ENCODE data around the gene SSX4. TPM values are rescaled to one million over a fixed set of nuclear protein-coding genes. Genes with fewer than 3 reads are reported as not detected.
"Not testable (repeated sequence)": the region's sequence is repeated elsewhere in the genome, so short reads cannot be mapped to it uniquely, and the experiment has no call there.

The SSX4 gene
- not detected for total RNA-seq
- polyA plus RNA-seq: not detected
- long read RNA-seq, donor 1: 0 reads
- long read RNA-seq, donor 2: 0 reads
- long read RNA-seq, donor 3: 0 reads

- H3K4me1 ChIP-seq (ENCODE audit: insufficient read depth); H3K9me3 ChIP-seq; intact Hi-C loops (cut with DNase I); H3K27me3 ChIP-seq; H3K27ac ChIP-seq; H3K36me3 ChIP-seq; DNase-seq; H3K4me3 ChIP-seq: not testable (repeated sequence)
- WGBS, 3 donors: no CpG with 5 or more reads among the region's 16 CpGs
These were observed at the start of gene SSX4 for GRCh38 chrX:48383239-48383638. TSS of gene SSX4 (plus strand) at chrX:48383539. CDS start at chrX:48384054, 515 bp downstream.

DNA sequence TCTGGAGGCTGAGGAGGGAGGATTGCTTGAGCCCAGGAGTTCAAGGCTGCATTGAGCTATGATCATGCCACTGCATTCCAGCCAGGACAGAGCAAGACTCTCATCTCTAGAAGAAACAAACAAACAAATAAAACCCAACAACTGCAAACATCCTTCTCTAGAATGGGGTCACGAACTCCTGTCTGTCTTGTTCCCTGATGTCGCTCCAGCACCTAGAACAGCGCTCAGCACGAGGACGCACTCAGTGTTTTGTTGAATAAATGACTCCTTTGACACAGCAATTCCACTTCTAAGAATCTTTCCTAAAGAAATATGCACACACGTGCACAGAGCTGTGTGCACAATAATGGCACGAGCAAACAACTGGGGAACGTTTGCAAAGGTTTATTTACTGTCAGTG is 37.3 kb upstream of the SSX4 start:
- H3K36me3 ChIP-seq; H3K4me1 ChIP-seq (ENCODE audit: insufficient read depth); H3K27me3 ChIP-seq; H3K27ac ChIP-seq; intact Hi-C loops (cut with DNase I); H3K4me3 ChIP-seq; DNase-seq; H3K9me3 ChIP-seq: not testable (repeated sequence)
- WGBS, 3 donors: 36 to 48% (median 42%) methylated on average over 8 of the region's 8 CpGs

DNA sequence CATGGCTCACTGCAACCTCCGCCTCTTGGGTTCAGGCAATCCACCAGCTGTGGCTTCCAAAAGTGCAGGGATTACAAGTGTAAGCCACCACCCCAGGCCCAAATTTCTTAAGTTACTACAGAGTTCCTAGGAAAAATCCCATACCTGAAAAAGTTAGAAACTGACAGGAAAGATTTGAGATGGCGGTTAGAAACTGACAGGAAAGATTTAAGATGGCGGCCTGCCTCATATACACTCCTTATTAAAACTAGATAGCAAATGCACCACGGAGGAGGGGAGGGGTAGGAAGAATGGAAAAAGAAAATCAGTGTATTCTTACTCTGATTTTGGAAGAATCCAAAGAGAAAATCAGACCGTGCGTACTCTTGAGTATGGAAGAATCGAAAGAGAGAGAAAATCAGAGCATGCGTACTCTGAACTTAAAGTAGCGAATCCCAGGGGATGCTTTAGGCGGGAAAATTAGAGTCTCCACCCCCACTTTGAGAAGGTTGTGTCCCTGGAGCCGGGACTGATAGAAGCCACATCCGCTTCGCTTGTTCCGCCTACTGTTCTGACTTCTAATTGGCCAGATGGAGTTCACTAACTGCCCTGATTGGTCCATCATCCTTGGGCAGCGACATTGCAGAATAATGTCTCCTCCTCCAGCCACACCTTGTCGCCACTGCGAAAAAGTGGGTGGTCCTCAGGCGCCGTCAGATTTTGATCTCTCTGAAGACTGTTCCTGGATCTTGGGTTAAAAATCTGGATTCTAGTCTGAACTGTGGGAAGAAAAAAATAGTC is 26.8 kb upstream of the SSX4 start, which contains the start of gene SSX3:
Gene SSX3, minus strand, starts transcription at position 389 of the 780 bp plus-strand sequence. CDS start 1,454 bp downstream, outside the sequence.
- H3K36me3 ChIP-seq; H3K27ac ChIP-seq; intact Hi-C loops (cut with DNase I); DNase-seq; H3K4me3 ChIP-seq; H3K9me3 ChIP-seq; H3K4me1 ChIP-seq (ENCODE audit: insufficient read depth); H3K27me3 ChIP-seq: not testable (repeated sequence)
- WGBS, 3 donors: 84 to 87% (median 87%) methylated on average over 19 of the region's 19 CpGs

GRCh38 chrX:48357681-48358080 is 25.7 kb upstream of the SSX4 start:
- H3K27ac ChIP-seq: no peak overlapping the region
- H3K36me3 ChIP-seq: no peaks in the 10 kb centered on the region
- 80 to 87% (median 85%) methylated on average over 8 of the region's 8 CpGs for WGBS, 3 donors
- TF ChIP-seq EP300 (IDR thresholded peaks at IDR 0.05) (no peak), POLR2A (IDR thresholded peaks at IDR 0.05) (no peak)
- TF ChIP-seq, protein P1, sequence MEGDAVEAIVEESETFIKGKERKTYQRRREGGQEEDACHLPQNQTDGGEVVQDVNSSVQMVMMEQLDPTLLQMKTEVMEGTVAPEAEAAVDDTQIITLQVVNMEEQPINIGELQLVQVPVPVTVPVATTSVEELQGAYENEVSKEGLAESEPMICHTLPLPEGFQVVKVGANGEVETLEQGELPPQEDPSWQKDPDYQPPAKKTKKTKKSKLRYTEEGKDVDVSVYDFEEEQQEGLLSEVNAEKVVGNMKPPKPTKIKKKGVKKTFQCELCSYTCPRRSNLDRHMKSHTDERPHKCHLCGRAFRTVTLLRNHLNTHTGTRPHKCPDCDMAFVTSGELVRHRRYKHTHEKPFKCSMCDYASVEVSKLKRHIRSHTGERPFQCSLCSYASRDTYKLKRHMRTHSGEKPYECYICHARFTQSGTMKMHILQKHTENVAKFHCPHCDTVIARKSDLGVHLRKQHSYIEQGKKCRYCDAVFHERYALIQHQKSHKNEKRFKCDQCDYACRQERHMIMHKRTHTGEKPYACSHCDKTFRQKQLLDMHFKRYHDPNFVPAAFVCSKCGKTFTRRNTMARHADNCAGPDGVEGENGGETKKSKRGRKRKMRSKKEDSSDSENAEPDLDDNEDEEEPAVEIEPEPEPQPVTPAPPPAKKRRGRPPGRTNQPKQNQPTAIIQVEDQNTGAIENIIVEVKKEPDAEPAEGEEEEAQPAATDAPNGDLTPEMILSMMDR (IDR thresholded peaks at IDR 0.05): no peak
- no peak for DNase-seq
- H3K27me3 ChIP-seq: no peaks in the 10 kb centered on the region
- no peaks in the 10 kb centered on the region for H3K4me1 ChIP-seq (ENCODE audit: insufficient read depth)
- intact Hi-C loops (cut with DNase I): no loop called here
- H3K4me3 ChIP-seq: no peak overlapping the region
- H3K9me3 ChIP-seq: no peaks in the 10 kb centered on the region

GRCh38 chrX:48359281-48359680 is 24.1 kb upstream of the SSX4 start:
- DNase-seq; H3K4me1 ChIP-seq (ENCODE audit: insufficient read depth); H3K27me3 ChIP-seq; H3K36me3 ChIP-seq; intact Hi-C loops (cut with DNase I); H3K27ac ChIP-seq; H3K9me3 ChIP-seq; H3K4me3 ChIP-seq: not testable (repeated sequence)
- WGBS, 3 donors: 69 to 74% (median 72%) methylated on average over 6 of the region's 6 CpGs

DNA sequence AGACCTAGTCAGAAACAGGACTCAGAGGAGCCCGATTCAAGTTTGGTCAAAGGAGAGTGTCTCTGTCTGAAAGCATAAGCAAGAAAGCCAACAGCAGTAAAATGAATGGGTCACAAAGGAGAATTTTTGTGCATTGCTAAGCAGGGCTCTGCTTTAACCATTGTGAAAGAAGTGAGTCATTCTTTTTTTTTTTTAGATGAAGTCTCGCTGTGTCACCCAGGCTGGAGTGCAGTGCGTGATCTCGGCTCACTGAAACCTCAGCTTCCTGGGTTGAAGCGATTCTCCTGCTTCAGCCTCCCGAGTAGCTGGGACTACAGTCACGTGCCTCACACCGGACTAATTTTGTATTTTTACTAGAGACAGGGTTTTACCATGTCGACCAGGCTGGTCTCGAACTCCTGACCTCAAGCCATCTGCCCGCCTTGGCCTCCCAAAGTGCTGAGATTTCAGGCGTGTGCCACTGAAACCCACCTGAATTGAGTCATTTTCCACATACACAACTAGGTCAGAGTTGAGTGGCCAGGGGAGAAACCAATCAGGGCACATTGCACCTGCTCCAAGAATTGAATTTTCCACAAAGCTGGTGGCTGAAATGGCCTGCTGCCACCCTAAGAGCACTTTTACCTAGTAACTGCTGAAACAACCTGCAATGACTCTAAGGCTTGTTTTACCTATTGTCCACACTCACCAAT is 15.5 kb upstream of the SSX4 start:
- DNase-seq; H3K27me3 ChIP-seq; H3K36me3 ChIP-seq; H3K9me3 ChIP-seq; intact Hi-C loops (cut with DNase I); H3K4me3 ChIP-seq; H3K27ac ChIP-seq; H3K4me1 ChIP-seq (ENCODE audit: insufficient read depth): not testable (repeated sequence)
- WGBS, 3 donors: no CpG with 5 or more reads among the region's 12 CpGs

DNA sequence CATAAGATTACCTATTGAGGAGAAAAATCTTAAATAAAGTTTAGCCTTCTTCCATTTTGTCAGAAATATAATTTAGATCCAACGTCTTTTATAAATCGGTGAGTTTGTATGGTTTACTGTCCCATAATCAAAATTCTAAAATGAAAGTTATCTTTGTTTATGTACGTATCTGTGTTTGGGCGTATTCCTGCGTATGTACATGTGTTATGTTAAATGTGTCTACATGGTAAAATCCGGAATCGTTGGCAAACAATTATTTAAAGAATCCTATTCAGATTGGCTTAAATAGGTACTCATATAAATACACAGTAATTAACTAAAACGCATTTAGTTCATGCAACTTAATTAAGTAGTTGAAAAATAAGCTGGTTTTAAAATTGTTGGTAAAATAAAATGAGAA is 12.9 kb upstream of the SSX4 start:
- H3K4me1 ChIP-seq (ENCODE audit: insufficient read depth); H3K27ac ChIP-seq; H3K4me3 ChIP-seq; H3K36me3 ChIP-seq; H3K9me3 ChIP-seq; H3K27me3 ChIP-seq; DNase-seq; intact Hi-C loops (cut with DNase I): not testable (repeated sequence)
- WGBS, 3 donors: no CpG with 5 or more reads among the region's 8 CpGs

DNA sequence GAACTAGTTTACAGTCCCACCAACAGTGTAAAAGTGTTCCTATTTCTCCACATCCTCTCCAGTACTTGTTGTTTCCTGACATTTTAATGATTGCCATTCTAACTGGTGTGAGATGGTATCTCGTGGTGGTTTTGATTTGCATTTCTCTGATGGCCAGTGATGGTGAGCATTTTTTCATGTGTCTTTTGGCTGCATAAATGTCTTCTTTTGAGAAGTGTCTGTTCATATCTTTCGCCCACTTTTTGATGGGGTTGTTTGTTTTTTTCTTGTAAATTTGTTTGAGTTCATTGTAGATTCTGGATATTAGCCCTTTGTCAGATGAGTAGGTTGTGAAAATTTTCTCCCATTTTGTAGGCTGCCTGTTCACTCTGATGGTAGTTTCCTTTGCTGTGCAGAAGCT is 13.6 kb downstream of the SSX4 start:
- WGBS, 3 donors: 60 to 66% (median 65%) methylated on average over 1 to 2 of the region's 2 CpGs
- H3K4me1 ChIP-seq (ENCODE audit: insufficient read depth); H3K36me3 ChIP-seq; intact Hi-C loops (cut with DNase I); H3K4me3 ChIP-seq; H3K27me3 ChIP-seq; H3K27ac ChIP-seq; H3K9me3 ChIP-seq; DNase-seq: not testable (repeated sequence)

DNA sequence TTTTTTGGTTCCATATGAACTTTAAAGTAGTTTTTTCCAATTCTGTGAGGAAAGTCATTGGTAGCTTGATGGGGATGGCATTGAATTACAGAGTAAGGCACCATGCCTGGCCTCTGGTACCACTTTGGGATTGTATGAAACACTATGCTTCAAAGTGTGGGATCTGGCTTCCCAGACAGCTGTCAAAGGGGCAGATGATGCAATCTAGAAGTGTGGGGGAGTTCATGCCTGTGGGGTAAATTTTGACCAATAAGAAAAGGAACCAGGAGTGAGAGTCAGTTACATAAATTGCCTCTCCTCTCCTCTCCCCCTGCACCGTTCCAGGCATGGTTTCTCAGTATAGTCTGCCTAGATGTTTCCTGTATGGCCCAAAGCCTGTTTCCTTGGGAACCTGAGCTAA is 14.5 kb downstream of the SSX4 start:
- DNase-seq; H3K36me3 ChIP-seq; H3K27me3 ChIP-seq; H3K27ac ChIP-seq; H3K9me3 ChIP-seq; H3K4me3 ChIP-seq; intact Hi-C loops (cut with DNase I); H3K4me1 ChIP-seq (ENCODE audit: insufficient read depth): not testable (repeated sequence)
- 25 to 55% (median 43%) methylated on average over 1 of the region's 1 CpG for WGBS, 3 donors

DNA sequence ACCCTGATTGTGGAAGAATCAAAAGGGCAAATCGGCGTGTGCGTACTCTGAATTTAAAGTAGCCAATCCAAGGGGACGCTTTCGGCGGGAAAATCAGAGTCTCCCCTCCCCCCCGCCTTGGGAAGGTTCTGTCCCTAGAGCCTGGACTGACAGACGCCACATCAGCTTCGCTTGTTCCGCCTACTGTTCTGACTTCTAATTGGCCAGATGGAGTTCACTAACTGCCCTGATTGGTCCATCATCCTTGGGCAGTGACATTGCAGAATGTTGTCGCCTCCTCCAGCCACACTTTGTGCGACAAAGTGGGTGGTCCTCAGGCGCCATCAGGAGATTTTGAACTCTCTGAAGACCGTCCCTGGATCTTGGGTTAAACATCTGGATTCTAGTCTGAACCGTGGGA is 28.5 kb downstream of the SSX4 start, which contains the start of gene SSX4B:
Gene SSX4B, minus strand, starts transcription at position 101 of the 400 bp plus-strand sequence. CDS start 588 bp downstream, outside the sequence.
- H3K36me3 ChIP-seq; H3K9me3 ChIP-seq; H3K4me3 ChIP-seq; intact Hi-C loops (cut with DNase I); H3K4me1 ChIP-seq (ENCODE audit: insufficient read depth); H3K27me3 ChIP-seq; DNase-seq; H3K27ac ChIP-seq: not testable (repeated sequence)
- WGBS, 3 donors: no CpG with 5 or more reads among the region's 15 CpGs

All from ovary (tissue), 10 donors.